NCI-H460 (cell line): ENCODE measurements around the gene ACER2. TPM values are rescaled to one million over a fixed set of nuclear protein-coding genes. Genes with fewer than 3 reads are reported as not detected.

Experiments used
- DNase-seq: peaks from one replicate; pipeline ENCODE4 v3.0.0-alpha.2; 2016; ENCODE audit warnings: low read depth; ENCODE audit errors: extremely low read depth
- total RNA-seq: library from RNA; depleted of rRNA; stranded (reverse); fragments of >200 nt; shearing (Covaris generic); gene quantifications from 2 replicates; pipeline ENCODE4 v1.2.3, GENCODE V29; 2014

Gene ACER2
- total RNA-seq, 1 experiment from 2014 or later: 2.8 TPM

- no peak for DNase-seq
These were observed 37.6 kb downstream of the ACER2 start for GRCh38 chr9:19446361-19446861.

- DNase-seq: no peak
These were observed 42.7 kb downstream of the ACER2 start for GRCh38 chr9:19451240-19452087.

GRCh38 chr9:19456426-19456825, 47.6 kb downstream of the ACER2 start:
- DNase-seq: no peak

- peak; percentile 56 for DNase-seq
These were observed 48.3 kb downstream of the ACER2 start for GRCh38 chr9:19456996-19457692.

GRCh38 chr9:19457693-19458009, 48.8 kb downstream of the ACER2 start:
- no peak for DNase-seq

GRCh38 chr9:19460243-19460642, 51.4 kb downstream of the ACER2 start:
- DNase-seq: no peak

- DNase-seq: no peak
These were observed 52.3 kb downstream of the ACER2 start for GRCh38 chr9:19461135-19461534.

- DNase-seq: no peak
These were observed 55.4 kb downstream of the ACER2 start for GRCh38 chr9:19464061-19464763.

- DNase-seq: peak; percentile 27
These were observed 56.2 kb downstream of the ACER2 start for GRCh38 chr9:19464764-19465585.

GRCh38 chr9:19465586-19466279, 56.9 kb downstream of the ACER2 start:
- no peak for DNase-seq

- DNase-seq: no peak
These were observed 57.5 kb downstream of the ACER2 start for GRCh38 chr9:19466280-19466639.

- no peak for DNase-seq
These were observed 60.5 kb downstream of the ACER2 start for GRCh38 chr9:19469271-19469670.

GRCh38 chr9:19470567-19470966, 61.8 kb downstream of the ACER2 start:
- DNase-seq: no peak

- no peak for DNase-seq
These were observed 62.3 kb downstream of the ACER2 start for GRCh38 chr9:19470981-19471650.

GRCh38 chr9:19471737-19472648, 63.2 kb downstream of the ACER2 start:
- peak; percentile 44 for DNase-seq

- DNase-seq: no peak
These were observed 64.8 kb downstream of the ACER2 start for GRCh38 chr9:19473605-19474004.

GRCh38 chr9:19479874-19480273, 71.1 kb downstream of the ACER2 start:
- no peak for DNase-seq

- no peak for DNase-seq
These were observed 71.5 kb downstream of the ACER2 start for GRCh38 chr9:19480345-19480744.
